ENCODE data around the gene MAPK9.

DNA sequence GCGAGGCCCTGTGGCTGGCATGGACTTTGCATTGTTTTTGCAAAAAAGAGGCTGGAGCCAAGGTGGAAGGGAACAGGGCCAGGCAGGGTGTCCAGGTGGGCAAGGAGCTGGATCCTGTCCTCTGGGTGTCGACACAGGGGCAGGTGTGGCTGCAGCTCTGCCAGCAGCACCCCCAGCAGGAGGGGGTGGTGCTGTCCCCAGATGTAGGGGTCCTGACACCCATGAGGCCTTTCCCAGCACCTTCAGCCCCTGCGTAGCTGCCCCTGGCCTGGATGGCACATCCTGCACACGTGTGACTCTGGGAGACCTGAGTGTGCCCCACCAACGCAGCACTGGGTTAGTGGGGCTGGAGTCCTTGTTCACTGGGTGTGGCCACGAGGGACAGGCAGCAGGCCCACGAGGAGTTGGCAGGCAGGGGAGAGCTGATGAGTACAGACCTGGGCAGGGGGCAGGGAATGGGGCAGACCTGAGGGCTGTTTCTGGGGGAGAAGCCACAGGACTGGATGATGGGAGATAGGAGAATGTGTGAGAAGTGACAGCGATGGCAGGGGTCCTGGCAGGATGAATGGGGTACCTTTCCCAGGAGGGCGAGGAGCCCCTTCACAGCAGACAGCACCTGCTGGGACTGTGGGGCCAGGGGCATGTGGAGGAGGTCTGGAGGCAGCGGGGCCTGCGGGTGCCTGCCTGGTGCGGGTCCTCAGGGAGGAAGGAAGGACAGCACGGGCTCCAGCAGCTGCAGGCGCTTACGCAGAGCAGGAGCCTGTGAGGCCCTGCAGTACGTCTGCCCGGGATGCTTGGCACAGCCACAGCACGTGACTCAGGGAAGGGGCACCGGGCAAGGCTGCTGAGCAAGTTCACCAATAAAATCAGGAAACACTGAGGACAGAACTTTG is 79.3 kb downstream of the MAPK9 start:
- no peak for TF ChIP-seq EZH2 (IDR thresholded peaks at IDR 0.05; ENCODE audit: borderline replicate concordance)
- TF ChIP-seq, protein P1, sequence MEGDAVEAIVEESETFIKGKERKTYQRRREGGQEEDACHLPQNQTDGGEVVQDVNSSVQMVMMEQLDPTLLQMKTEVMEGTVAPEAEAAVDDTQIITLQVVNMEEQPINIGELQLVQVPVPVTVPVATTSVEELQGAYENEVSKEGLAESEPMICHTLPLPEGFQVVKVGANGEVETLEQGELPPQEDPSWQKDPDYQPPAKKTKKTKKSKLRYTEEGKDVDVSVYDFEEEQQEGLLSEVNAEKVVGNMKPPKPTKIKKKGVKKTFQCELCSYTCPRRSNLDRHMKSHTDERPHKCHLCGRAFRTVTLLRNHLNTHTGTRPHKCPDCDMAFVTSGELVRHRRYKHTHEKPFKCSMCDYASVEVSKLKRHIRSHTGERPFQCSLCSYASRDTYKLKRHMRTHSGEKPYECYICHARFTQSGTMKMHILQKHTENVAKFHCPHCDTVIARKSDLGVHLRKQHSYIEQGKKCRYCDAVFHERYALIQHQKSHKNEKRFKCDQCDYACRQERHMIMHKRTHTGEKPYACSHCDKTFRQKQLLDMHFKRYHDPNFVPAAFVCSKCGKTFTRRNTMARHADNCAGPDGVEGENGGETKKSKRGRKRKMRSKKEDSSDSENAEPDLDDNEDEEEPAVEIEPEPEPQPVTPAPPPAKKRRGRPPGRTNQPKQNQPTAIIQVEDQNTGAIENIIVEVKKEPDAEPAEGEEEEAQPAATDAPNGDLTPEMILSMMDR (IDR thresholded peaks at IDR 0.05; ENCODE audit: poor library complexity), result no peak
